C4-2B (cell line): ENCODE measurements around the gene CST7.

Experiments used
- H3K27ac ChIP-seq: fragments of 450-650 bp; 2 replicates; pipeline ENCODE4 v1.5.1; 2017
- CTCF ChIP-seq: fragments of 450-650 bp; conservative IDR thresholded peaks from 2 replicates; pipeline ENCODE4 v1.5.1; 2017; ENCODE audit warnings: mild to moderate bottlenecking
- ZFX ChIP-seq: fragments of 450-650 bp; IDR thresholded peaks from 2 replicates; pipeline ENCODE4 v1.6.1; 2017

CST7 gene

GRCh38 chr20:24968278-24968800 is 19.3 kb downstream of the CST7 start:
- no peak overlapping the region for H3K27ac ChIP-seq
- TF ChIP-seq CTCF = no peak
- no peak for TF ChIP-seq ZFX

DNA sequence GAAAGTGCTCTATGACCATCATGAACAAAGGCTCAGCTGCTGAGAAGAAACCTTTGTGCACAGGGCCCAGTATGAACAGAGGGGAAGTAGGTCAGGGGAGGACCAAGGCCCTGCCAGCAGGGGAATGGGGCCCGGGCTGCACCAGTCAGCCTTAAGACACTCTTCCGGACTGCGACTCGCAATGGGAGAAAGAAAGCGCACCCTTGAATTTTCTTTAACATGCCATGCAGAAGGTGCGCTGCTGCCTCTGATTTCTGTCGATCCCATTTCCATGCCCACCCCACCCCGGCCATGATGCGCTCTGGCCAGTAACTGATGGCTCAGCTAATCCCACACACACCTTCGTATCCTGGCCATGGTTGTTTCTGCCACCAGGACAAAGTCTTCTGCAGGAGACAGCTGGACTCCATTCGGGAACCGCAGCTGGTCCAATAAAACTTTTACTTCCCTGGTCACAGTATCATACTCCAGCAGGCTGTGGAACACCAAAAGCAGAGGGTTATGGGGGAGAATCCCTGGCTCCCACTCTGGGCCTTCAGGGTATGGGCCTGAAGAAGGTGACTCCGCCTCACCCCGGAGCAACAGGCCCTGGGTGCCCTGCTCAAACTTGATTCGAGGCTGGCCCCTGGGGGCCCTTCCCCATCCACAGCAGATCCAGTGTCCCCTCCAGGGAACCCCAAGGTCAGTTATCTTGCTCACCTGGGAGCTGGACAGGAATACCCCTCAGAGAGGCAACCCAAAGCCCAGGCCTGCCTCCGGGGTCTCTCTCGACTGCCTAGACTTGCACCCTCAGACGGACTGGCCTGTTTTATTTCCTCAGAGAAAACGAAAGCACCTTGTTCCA is 20.3 kb downstream of the CST7 start:
- H3K27ac ChIP-seq = no peak overlapping the region
- TF ChIP-seq CTCF = no peak
- TF ChIP-seq ZFX = no peak

GRCh38 chr20:24970030-24970553 is 21.0 kb downstream of the CST7 start:
- TF ChIP-seq ZFX = no peak
- no peak for TF ChIP-seq CTCF
- no peak overlapping the region for H3K27ac ChIP-seq

DNA sequence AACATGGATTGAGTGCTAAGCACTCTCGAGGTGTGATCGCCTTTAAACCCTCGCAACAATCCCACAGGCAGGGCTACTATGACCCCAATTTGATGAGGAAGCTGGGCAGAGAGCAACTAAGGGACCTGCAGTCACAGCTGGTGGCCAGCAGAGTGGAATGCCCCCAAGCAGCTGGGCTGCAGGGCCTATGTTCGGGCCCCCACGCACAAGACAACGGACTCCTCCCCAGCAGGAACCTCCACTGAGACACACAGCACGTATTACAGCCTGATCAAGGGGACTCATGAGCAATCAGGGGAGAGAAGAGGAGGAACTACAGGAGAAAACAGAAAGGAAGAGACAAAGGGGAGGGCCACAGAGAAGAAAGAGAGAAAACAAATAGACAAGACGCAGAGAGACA is 21.7 kb downstream of the CST7 start:
- no peak overlapping the region for H3K27ac ChIP-seq
- TF ChIP-seq ZFX = no peak
- no peak for TF ChIP-seq CTCF

GRCh38 chr20:24971376-24972101 is 22.5 kb downstream of the CST7 start:
- TF ChIP-seq ZFX (no peak), CTCF (no peak)

GRCh38 chr20:24972341-24972740 is 23.3 kb downstream of the CST7 start:
- H3K27ac ChIP-seq = no peak overlapping the region
- TF ChIP-seq CTCF (no peak), ZFX (no peak)

More at GRCh38 chr20:24971376-24972101, 22.5 kb downstream of the CST7 start:
- H3K27ac ChIP-seq = no peak overlapping the region

DNA sequence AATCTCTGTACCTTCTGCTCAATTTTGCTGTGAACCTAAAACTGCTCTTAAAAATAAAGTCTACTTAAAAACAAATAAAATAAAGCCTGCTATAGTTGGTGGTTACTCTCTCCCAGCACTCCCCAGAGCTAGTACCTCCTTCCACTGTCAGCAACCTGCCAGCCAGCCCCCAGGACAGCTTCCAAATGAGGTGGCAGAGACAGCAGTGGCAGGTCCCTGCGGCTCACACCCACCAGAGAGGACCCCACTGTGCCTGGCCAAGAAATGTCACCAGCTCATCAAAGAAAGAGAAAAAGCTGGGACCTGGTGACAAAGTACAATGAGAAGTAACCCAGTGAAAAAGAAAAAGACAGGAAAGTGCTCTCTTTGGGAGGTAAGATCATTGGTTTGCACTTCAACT is 28.3 kb downstream of the CST7 start:
- H3K27ac ChIP-seq = no peak overlapping the region
- TF ChIP-seq ZFX = no peak
